NCI-H2171 treated with DMSO at 0.1 percent for 48 hours (cell line): ENCODE measurements around the gene DGUOK.

Source experiments
- DNase-seq: peaks from one replicate; lab custom pipeline; 2025; lab: John Stamatoyannopoulos, UW

The DGUOK gene

DNA sequence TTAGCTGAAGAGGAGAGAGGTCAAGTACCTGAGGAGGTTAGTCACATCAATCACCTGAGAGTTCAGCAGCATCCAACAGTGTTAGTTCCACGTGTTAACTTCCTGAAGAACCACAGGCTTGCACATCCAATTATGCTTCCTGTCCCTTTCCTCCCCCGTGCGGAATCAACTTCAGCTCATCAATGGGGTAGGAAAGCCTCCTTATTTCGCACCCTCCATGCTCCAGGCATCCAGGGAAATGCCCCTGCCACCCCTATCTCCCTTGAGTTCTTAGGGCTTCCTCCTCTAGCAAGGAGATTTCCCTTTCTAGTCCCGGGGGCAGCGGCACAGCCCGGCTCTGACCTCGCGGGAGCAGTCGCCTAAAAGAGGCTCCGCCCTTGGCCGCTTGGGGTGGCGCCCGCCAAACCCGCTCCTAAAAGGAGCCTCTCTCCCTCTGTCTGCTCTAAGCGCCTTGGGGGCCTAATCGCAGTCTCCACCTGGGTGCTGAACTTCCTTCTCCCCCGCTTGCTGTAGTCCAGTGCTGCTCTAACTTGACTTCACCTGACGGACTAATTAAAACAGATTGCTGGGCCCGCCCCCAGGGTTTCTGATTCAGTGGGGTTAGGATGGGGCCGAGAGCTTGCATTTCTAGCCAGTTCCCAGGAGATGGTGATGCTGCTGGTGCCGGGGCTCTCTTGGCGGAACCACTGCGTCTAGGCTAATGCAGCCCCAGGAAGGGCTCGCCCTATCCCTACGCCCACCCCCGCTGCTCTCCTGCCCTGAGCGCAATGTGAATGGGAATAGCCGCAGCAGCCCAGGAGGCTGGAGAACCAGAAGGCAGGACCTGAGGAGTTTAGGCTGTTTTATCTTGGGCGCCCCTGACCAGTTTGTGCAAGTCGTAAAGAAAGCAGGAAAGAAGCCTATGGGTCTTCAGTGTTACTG is 54.7 kb downstream of the DGUOK start:
- peak; percentile 86 for DNase-seq

DNA sequence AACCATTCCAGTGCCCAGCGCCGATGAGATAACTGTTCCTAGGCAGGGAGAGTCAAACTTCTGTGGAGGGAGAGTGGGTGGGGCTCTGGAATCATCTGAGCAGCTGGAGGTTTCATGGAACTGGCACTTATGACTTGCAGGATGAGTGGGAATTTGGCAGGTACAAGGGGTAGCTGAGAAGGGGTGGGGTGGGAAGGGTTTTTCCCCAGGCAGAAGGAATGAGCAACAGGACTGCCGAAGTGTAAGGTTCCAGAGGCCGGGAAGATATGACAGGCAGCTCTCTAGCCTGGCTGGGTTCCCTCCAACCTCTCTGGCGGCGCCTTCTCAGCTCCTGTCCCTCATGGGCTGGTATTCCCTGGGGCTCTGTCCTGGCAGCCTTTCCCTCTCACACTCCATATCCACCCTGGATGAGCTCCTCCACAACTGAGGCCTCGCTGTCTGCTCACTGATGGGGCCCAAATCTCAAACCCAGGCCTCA is 55.5 kb downstream of the DGUOK start:
- DNase-seq = peak; percentile 76

DNA sequence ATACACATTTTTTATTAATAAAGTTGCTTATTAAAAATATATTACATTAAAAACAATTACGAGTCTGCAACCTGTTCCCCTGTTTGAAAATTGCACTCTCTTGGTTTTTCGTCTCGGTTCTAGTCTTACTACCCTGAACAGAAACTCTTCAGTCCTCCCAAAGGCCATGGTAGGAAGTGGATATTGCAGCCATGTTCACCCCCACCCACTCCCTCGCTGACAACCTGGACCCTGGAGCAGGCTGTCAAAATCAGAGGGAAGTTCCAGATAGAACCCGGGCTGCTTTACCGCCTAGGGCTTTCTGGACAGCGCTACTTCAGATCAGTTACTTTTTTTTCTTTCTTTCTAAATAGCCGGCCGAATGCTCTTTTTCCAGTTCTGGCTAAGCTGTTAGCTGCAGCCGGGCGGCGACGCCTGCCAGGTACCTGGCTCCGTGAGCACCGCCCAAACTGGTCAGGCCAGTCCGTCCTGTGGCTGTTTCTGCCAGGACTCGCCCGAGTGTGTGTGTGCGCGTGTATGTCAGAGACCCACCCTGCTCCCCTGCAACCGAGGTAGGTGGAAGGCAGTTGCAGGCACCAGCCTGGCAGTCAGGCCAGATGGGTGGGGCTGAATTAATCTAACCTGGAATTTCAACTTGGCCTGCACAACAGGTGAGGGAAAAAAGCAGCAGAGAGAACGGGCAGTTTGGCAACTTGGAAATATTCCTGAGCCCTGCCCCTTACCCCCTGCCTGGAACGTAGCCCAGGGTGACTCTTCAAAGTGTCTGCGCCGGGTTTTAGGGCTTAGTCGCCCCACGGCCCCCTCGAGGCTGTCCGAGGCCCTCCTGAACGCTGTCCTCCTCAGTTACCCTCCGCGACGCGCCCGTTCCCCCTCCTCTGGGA is 56.9 kb downstream of the DGUOK start:
- peak; percentile 33 for DNase-seq

DNA sequence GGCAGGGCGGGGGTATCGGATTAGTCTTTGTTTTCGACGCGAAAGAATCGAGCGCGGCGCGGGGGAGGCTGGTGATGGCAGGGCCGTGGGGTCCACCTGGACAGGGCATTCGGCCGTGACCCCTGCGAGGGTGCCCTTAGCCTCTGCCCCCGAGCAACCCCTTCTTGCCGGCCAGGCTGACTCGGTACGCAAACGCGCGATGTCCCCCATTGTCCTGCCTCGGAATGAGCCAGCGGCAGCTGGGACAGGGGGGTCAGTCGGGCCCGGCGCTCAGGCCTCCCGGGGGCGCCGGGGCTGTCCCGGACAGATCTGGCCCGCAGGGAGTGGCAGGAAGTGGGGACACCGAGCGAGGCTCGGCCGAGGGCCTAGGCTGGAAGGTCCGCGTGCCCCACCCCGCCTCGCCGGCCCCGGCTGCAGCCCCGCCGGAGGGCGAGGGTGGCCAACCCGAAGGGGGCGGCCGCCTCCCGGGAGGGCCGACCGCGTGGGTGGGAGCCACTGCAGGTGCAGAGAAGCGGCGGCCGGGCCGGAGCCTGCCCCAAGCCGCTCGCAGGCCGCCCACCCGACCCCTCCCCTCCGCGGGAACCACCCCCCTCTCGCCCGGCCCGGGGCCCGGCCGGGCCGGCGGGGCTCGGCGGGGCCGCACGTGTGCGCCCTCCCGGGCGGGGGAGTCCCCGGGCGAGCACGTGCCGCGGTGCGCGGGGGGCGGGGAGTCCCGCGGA is 57.7 kb downstream of the DGUOK start, which contains the start of gene TET3:
TSS of gene TET3 (plus strand) at position 708 of the 719 bp plus-strand sequence. CDS start 1,494 bp downstream, outside the sequence.
- no peak for DNase-seq

DNA sequence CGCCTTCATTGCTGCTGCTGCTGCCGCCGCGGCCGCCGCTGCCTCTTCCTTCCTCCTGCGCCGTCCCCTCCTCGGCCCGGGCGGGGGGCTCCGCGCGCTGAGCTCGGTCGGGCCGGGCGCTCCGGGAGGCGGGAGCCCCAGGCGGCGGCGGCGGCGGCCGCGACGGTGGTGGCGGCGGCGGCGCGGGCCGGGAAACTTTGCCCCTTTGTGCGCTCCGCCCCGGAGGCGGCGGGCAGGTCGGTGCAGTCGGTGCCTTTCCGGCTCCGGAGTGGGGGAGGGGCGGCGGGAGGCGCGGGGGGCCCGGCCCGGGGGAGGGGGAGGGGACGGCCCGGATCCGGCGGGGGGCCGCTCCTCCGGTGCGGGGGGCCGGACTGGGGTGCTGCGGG is 58.2 kb downstream of the DGUOK start:
- peak; percentile 38 for DNase-seq

DNA sequence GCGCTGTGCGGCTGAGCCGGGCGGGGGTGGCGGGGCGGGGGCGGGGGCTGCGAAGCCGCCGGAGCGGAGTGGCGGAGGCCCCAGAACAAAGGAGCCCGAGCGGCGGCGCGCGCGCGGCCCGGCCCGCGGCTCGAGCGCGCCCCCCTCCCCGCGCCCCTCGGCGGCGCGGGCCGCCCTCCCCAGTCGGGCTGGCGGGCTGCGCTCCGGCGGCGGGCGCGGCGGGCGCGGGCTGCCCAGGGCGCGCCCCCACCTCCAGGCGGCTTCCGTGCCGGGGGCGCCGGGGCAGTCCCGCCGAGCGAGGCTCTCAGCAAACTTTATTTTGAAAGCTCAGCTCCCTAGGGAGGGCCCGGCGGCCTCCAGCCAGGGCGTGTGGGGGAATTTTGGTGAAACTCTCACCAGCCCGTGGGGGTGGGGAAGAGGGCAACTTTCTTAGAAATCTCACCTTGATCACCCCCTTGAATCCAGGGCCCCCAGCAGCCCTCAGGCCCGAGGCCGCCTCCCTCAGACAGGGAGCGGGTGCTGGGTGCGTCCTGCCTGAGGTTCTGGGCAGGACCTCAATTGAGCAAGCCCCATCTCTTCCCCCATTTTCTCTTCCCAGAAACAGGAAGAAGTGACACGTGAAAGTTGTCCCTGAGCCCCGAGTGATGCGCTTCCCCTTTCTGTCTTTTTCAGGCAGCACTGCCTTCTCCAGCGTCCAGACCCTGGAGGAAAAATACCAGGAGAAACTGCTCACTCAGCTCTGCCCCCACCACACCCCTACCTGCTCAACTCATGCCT is 58.8 kb downstream of the DGUOK start:
- DNase-seq = peak; percentile 27

DNA sequence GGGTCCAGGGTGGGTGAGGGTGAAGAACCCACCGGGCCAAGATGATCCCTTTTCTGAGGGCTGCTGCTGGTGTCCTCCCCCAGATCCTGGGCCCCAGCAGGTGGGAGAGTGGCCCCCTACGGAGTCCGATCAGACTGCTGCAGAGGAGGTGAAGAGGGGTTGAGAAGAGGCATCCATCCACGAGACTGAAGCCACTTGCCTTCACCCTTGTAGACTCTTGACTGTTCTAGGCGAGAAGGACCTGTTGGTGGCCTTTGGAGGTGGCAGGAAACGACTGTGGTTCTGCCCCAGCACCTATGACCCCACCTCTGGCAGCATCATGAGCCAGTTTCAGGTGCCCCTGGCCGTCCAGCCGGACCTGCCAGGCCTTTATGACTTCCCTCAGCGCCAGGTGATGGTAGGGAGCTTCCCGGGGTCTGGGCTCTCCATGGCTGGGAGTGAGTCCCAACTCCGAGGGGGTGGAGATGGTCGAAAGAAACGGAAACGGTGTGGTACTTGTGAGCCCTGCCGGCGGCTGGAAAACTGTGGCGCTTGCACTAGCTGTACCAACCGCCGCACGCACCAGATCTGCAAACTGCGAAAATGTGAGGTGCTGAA is 59.5 kb downstream of the DGUOK start:
- DNase-seq = no peak

DNA sequence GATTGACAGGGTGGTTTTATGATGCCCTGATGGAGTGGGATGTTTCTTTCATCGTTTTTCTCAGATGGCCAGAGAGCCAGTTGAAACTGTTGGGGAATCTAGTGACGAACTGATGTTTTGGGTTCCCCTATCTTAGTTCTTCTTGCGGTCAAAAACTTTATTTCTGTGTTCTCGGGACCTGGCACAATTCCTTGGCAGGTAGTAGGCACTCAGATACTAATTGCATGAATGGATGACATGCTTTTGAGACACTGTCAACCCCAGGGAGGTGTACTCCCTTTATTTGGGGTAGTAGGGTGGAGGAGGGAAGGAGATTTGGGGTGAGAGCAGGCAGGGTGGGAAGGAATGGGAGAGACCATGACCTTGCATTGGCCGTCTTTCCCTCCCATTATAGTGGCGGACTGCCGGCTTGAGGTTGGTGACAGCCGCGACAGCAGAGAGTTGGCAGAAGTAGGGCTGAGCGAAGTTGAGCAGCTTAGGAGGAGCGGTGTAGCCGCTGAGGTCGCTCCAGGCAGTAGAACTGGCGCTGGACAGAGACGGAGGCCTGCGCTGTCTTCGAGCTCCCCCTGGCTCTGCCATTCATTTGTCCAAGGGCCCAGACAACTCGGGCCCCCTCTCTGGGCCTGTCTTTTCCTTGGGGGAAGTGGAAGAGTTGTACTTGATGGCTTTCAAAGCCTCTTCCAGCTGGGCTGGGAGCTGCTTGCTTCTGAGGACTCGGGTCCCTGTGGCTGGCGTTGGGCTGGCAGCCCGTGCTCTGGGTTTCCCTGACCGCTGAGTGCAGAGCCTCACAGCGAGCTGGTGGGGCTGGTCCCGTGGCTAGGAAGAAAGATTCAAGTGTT is 60.6 kb downstream of the DGUOK start:
- DNase-seq = no peak

DNA sequence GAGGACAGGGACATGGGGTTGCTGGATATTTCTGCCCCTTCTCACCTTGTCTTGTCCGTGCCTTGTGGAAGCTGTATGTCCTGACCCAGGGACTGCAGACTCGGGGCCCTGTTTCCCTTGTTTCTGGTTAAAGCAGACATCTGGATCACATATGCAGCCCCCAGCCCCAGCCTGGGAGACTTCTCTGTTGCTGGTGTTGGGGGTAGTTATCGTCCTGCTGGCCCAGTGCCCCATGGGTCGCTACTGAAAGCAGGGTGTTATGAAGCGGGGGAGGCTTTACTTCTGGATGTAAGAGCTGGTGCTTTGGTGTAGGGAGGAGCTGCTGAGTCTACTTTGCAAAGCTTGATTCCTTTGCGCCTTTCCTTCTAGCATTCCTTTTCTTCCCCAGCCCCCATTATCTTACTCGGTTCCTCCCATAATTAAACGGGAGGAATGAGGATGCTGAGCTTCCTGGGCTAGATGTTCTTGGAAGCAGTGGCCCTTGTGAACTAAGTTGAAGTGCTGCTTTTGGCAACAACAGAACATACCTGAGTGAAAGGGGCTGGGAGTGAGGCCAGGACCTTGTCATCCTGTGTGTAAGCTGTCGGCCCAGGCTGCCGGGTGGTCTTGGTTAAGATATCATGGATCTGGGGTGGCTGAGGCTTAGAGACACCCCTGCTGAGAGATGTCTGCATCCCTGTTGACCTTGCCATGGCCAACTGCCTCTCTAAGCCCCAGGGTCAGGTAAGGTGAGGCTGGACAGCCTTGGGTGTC is 61.4 kb downstream of the DGUOK start:
- DNase-seq = no peak

DNA sequence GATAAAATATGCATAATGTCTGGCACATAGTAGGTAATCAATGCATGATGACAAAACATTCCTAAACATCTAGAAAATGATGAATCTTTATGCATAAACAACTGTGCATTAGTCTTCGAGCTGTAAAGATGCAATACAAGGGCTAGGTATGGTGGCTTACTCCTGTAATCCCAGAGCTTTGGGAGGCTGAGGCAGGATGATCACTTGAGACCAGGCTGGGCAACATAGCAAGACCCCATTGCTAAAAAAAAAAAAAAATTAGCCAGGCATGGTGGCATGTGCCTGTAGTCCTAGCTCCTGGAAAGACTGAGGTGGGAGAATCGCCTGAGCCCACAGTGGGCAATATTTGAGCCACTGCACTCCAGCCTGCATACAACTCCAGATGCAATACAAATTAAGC is 63.3 kb downstream of the DGUOK start:
- no peak for DNase-seq

DNA sequence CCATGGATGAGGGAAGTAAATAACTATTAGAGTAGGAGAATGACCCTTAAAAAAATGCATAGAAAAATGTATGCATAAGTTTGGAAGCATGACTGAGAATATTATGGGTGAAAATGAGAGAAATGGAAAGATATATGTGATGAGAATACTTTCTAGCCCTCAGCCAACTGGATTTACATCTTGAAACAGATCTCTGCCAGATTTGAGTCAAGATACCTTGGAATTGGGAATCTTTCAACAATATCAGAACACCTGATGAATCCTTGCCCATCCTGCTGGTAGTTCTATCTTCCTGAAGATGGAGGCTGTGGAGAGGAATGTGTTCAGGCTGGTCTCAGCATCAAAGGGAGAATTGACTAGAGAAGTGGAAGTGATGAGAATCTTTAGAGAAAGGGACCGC is 63.9 kb downstream of the DGUOK start:
- no peak for DNase-seq

DNA sequence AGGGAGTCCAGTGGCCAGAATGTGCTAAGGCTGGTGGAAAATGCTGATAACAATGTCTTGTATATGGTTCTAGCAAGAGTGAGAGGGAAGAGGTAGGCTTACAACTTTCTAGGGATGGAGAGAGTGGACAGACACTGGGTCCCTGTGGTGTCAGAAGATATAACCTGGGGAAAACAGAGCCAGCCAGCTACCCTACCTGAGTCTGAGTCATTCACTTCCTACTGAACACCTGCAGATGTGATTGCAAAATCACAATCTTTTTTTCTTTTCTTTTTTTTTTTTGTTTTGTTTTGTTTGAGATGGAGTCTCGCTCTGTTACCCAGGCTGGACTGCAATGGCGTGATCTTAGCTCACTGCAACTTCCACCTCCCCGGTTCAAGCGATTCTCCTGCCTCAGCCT is 65.4 kb downstream of the DGUOK start:
- DNase-seq = no peak

DNA sequence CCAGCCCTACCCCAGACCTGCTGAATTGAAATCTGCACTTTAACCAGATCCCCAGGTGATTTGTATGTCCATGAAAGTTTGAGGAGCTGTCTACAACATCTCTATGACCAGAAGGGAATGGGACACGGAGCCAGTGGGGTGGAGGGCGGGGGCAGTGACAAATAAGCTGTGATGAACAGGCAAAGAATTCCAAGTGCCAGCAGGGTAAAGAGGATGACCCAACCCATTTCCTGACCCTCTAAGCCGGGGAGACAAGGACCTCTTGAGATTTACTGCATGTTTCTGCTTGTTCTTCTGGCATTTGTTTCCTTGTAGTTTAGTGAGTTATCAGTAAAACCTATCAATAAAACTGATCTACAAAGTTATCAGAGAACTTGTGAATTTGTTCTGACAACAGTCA is 66.7 kb downstream of the DGUOK start:
- DNase-seq = no peak

DNA sequence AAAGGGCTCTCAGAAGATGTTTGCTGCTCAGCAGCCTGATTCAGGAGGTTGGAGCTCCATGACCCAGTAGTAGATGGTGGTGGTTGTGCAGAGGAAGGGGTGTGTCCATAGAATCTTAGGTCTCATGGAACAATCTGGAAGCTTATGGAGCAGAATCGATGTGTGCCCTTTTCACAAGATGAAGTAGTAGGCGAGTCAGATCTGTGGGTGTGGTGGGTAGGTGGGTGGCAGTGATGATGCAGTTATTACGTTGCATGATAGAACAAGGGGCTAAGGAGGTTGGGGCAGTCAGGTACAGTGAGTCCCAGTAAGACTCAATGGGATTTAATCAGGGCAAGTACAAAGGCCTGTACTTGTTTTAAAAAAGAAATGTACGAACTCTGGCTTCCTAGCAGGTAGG is 67.1 kb downstream of the DGUOK start:
- DNase-seq = no peak

DNA sequence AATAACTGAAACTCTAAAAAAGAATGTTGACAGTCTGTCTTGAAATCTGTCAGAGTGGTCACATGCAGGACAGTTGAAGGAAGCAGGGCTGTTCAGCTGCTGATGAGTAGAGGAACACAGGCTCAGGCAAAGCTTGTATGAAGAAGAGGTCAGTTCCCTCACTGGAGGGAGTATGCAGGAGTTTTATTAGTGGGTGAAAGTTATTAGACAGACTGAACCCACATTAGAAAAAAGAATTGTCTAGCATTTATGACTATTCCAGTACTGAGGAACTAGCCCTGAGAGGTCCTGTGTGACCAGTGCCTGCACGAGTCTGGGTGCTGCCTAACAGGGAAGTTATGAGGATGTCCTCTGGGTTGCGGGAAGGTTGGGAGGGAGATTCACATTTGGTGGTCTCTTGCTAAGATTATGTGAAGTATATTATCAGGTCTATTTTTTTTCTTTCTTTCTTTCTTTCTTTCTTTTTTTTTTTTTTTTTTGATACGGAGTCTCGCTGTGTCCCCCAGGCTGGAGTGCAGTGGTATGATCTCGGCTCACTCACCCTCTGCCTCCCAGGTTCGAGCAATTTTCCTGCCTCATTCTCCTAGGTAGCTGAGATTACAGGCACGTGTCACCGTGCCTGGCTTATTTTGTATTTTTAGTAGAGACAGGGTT is 67.6 kb downstream of the DGUOK start:
- DNase-seq = no peak

DNA sequence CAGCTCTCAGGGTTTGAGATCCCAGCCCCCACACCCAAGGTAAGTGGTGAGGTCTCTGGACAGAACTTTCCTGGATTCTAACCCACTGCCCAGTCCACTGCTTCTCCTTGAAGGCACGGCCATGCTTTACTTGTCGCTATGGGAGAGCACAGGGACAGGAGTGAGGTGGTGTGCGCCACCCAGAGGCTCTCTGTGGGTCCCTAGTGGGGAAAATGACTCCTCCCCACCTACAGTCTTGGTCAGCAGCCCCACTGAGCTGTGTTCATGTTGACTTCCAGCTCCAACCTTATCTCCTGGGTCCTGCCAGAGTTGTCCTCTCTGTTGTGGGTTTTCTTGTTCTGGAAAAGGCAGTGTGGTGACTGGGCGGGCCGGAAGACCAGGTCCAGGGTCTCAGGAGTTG is 69.1 kb downstream of the DGUOK start:
- no peak for DNase-seq

DNA sequence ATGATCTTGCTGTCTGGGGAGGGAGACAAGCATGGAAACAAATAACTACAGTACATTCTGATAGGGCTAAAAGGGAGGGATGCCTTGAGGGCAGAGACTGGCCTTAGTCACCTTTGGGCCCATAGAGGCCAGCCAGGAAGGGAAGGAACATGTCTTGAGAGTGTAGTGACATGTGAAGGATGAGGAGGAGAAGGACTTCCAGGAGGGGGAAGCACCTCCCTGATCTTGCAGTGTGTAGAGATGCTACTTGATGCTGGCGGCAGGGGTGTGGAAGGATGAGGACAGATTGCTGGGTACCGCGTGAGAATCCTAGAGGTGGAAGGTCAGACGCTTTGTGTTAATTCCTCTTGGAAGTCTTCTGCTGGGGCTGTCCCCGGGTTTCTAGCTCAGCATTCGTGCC is 71.1 kb downstream of the DGUOK start:
- DNase-seq = no peak

DNA sequence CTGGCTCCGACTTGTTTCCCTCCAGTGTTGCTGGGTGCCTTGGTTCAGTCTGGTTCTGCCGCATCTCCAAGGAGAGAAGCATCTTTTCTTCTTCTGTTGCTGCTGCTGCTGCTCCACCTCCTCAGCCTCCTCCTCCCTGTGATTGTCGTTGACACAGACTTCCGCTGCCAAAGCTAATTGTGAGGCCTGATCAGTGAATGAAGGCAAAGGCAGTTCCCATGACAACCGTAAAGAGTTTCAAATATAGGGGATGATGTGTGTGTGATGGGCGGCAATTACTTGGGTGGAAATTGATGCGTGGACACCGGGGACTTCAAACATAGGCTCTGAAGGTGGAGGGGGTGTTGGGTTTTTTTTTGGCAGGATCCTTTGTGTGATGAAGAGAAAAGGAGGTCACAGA is 71.8 kb downstream of the DGUOK start:
- DNase-seq = no peak

DNA sequence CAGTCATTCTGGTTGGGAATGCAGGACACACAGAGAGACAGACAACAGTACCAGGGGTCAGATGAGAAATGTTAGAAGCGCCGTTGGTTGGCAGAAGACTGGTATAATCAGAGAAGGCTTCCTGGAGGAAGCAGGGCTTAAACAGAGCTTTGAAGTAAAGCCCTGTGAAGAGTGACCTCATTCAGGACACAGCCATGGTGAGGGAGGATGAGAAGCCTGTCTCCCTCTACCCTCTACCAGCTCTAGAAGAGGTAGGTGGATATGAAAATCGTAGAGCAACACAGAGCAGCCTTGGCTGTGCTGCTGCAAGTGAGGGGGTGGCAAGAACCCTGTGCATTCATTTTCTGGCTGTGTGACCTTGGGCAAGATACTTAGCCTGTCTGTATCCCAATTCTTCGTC is 72.3 kb downstream of the DGUOK start:
- no peak for DNase-seq
